ENCODE data around the gene MAN2B1. TPM values are rescaled to one million over a fixed set of nuclear protein-coding genes. Genes with fewer than 3 reads are reported as not detected.

The MAN2B1 gene
- total RNA-seq, 4 donors from 2014 or later: 61.0 to 186 (median 88.5) TPM

DNA sequence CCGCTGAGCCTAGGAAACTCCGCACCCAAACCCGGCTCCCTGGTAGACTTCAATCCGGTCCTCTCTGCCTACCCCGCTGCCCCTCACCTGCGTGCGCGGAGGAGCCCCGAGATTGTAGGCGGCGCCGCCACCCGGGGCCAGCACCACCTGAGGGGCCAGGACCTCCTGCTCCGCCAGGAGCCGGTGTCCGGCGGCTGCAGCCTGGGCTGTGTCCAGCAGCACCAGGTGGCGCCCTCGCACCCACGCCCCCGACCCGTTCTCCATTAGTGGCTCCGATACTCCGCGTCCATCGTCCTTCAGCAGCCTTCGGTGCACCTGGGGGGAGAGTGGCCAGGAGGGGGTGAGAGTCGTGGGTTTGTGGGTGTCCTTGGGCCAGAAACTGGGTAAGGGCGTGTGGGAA lies 18.5 kb downstream of the MAN2B1 start:
- TF ChIP-seq, protein P1, sequence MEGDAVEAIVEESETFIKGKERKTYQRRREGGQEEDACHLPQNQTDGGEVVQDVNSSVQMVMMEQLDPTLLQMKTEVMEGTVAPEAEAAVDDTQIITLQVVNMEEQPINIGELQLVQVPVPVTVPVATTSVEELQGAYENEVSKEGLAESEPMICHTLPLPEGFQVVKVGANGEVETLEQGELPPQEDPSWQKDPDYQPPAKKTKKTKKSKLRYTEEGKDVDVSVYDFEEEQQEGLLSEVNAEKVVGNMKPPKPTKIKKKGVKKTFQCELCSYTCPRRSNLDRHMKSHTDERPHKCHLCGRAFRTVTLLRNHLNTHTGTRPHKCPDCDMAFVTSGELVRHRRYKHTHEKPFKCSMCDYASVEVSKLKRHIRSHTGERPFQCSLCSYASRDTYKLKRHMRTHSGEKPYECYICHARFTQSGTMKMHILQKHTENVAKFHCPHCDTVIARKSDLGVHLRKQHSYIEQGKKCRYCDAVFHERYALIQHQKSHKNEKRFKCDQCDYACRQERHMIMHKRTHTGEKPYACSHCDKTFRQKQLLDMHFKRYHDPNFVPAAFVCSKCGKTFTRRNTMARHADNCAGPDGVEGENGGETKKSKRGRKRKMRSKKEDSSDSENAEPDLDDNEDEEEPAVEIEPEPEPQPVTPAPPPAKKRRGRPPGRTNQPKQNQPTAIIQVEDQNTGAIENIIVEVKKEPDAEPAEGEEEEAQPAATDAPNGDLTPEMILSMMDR (IDR thresholded peaks at IDR 0.05; ENCODE audit: low read depth): no peak

DNA sequence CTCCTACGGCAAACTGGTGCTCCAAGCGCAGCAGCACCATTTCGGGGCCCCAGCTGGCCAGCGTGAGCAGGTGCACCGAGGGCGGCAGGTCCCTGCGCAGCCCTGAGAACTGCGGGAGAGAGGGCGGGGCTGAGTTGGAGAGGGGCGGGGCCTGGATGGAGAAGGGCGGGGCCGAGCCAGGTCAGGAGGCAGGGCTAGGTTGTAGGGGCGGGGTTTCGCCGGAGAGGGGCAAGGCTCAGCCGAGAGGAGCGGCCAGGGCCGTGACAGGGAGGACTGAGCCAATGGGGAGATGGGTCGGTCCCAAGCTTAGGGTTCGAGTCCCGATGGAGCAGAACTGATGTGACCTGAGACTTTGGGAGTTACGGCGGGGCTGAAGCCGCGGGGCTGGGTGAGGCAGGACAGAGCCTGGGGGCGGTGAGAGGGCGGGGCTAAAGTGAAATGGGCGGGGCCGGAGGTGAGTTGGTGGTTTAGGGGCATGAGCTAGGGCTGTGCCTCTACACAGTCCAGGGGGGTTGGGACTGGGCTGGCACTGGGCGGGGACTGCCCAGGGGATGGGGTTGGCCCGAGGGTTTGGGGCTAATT lies 19.0 kb downstream of the MAN2B1 start:
- TF ChIP-seq, protein P1 (IDR thresholded peaks at IDR 0.05; ENCODE audit: low read depth): no peak

DNA sequence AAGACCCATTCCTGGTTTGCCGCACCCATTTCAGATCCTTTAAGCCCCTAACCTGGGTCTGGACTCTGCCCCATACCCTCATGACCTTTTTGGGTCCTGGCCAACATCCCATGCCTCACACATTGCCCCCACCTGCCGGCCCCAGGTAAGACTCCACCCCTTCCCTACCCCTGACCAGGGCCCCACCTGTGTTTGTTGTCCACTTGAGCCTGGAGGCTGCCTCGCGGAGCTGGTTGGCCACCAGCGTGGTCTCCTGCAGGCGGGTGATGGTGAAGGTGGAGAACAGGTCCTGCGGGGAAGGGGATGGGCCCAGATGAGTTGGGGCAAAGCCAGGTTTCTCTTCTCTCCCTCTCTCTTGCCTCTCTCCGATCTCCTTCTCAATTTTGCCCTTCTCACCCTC lies 19.5 kb downstream of the MAN2B1 start:
- TF ChIP-seq, protein P1 (IDR thresholded peaks at IDR 0.05; ENCODE audit: low read depth): no peak

DNA sequence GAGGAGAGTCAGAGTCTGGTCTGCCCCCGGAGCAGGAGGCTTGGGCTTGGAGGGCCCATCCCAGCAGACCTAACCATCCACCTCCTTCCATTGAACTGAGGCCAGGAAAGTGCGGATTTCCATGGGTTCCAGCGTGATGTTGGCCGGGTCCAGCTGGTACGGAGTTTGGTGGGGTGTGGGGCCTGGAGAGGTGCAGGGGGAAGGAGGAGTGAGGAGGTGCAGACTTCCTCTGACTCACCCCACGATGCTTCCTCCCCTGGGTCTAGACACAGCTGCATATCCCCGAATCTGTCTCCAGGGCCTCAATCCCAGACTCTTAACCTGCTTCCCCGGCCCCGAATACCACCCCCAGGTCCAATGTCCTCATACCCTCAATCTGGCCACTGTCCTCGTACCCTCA lies 20.0 kb downstream of the MAN2B1 start:
- TF ChIP-seq, protein P1 (IDR thresholded peaks at IDR 0.05; ENCODE audit: low read depth): no peak

DNA sequence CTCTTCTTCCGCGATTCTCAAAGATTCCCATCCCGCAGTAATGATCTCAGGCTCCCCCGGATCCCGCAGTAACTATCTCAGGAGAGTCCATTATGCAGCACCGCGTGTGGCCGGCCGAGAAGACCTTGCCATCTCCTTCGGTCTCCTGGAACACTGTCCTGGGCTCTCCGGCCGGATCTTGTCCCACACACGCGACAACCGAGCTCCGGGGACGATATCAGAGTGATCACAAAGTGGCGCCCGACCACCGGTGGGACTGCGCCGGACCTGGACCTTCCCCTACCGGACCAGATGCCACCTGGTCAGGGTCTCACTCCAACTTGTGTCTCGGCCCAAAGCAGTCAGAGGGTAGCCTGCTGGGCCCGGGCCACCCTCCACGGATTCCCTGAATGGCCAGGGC lies 24.0 kb downstream of the MAN2B1 start:
- TF ChIP-seq, protein P1 (IDR thresholded peaks at IDR 0.05; ENCODE audit: low read depth): no peak

DNA sequence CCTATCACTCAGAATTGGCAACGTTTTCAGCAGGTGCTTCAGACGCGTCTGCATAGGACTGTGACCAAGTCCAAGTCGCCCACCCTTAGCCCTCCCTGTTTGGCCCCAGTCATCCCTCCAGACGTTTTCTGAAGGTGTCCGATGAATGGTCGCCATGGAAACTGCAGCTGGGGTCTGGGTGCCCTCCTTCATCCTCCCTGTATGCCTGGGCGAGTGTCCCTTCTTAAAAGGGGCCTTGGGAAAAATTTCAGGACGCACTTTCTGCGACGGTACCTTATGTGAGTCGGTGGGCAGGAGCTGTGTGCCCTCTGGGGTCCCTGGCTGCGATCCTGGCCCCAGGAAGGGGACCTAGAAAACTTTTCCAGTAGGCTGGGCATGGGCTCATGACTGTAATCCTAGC lies 25.1 kb downstream of the MAN2B1 start:
- TF ChIP-seq, protein P1 (IDR thresholded peaks at IDR 0.05; ENCODE audit: low read depth): no peak

DNA sequence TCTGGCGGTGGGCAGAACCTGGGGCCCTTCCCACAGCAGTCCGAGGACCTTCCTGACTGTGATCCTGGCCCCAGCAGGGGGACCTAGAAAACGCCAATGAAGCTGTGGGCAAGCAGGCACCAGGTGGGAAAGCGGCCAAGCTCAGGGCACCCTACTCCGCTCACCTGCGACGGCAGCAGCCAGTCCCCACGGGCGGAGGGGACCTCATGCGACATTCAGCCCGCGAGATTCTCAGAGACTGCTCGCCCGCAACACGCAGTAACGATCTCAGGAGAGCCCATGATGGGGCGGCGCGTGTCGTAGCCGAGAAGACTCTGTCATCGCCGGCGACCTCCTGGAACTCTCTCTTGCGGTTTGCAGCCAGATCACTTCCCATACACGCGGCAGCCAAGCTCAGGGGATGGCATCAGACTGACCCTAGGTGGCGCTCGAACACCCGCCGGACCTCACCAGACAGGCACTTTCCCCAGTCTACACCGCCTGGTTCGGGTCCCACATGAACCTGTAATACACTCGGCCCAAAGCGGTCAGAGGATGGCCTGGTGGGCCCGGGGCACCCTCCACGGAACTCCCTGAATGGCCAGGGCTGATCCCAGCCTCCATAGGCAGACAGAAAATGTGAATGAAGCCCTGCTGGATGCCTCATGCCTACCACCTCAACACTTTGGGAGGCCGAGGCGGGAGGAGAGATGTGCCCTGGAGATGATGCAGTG lies 26.5 kb downstream of the MAN2B1 start:
- TF ChIP-seq, protein P1 (IDR thresholded peaks at IDR 0.05; ENCODE audit: low read depth): no peak

All from subcutaneous adipose tissue (tissue), 4 donors.